Stimulated activated CD8-positive, alpha-beta memory T cell treated with anti-CD3 and anti-CD28 coated beads, Interleukin-12 subunit alpha, Interleukin-12 subunit beta, amount 100 ng/mL, for 1 hour (primary cell): Measurements from ENCODE around the gene DLGAP1.

Source experiments
- DNase-seq: peaks from one replicate; pipeline ENCODE4 v3.0.0-alpha.2; 2020; ENCODE audit warnings: low read depth

The DLGAP1 gene

DNA sequence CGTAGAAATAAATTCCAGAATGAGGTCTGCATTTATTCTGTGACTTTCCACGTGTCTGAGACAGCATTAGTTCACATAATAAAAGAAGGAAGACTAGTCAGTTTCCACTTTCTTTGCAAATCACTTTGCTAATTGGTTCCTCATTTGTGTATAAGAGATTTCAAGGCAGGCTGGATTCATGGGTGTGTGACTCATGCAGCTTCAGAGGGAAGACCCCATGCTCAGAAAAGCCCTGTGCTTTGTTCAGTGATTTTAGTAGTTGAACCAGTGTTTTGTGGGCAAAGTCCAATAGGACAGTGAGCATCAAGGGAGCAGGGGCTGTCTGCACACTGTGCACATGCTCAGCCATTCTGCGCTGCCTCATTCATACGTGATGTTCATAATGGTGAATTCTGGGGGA is 297.8 kb downstream of the DLGAP1 start:
- DNase-seq, result no peak

DNA sequence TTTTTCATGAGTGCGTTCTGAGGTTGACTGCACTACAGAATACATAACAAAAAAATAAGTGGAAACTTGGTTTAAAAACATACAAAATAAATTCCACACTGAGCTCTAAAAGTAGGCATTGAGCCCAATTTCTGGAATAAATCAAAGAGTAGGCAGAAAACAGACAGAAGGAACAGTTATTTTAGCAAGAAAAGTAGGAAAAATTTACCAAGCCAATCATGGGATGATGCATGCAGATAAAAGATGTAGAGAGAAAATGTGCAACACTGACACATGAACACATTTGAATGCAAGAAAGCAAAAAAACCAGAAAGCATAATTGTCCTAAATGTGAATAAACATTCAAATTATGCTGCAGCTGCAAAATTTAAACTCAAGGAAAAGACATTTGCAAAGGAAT is 308.3 kb downstream of the DLGAP1 start:
- no peak for DNase-seq

DNA sequence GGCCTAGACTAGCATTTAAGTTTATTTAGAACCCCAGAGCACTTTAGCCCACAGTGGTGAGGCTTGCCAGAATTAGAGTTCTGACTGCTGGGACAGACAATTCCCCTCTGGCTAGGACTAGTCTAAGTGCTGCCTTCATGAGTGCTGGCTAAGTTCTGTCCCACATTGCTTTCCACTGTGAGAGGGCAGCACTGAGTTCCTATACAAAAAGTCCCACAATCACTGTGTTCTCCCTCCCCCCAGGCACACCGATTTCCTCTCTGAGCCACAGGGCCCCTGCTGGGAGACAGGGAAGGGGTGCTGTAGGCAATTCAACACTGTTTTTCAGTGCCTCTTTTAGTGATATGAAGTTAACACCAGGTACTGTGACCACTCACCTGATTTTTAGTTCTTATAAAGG is 310.9 kb downstream of the DLGAP1 start:
- no peak for DNase-seq

- DNase-seq, result no peak
These were observed 311.5 kb downstream of the DLGAP1 start for GRCh38 chr18:4143585-4143984.

GRCh38 chr18:4142876-4143275 is 312.2 kb downstream of the DLGAP1 start:
- DNase-seq, result no peak

GRCh38 chr18:4134700-4135099 is 320.4 kb downstream of the DLGAP1 start:
- DNase-seq, result no peak

GRCh38 chr18:4130734-4131719 is 324.1 kb downstream of the DLGAP1 start:
- no peak for DNase-seq

DNA sequence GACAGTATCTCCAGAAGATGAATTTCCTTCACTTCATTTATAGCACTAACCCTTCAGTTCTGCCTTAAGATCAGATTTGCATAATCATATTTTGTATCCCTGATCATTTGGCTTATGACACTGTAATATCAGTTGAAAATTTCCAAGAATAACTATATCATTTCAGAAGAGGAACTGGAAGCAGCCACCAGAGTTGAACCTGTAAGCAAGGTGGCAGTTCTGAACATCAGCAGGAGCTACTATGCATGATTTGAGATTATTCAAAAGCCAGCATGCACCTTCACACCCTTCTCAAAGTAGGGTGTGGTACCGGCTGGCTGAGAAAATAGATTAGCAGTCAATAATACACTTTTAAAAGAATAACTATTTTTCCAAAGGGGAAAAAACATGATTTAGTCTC is 328.2 kb downstream of the DLGAP1 start:
- no peak for DNase-seq

GRCh38 chr18:4125627-4126230 is 329.4 kb downstream of the DLGAP1 start:
- DNase-seq, result no peak

GRCh38 chr18:4125224-4125623 is 329.9 kb downstream of the DLGAP1 start:
- DNase-seq, result no peak

DNA sequence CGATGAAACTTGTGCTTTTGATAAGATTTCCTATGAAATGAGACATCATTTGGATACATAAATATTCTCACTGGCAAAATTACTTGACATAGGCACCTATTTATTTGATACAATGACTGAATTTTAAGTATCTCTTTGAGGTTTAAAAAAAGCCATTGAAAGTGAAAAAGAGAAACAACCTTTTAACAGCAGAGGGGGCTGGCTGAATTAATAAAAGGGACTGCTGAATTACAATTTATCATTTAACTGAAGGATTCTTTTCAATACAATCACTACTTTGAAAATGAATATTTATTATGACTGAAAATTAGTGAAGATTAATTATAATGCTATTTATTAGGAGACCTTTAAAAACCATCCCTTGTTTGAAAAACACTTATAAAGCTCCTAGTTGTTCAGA is 335.3 kb downstream of the DLGAP1 start:
- no peak for DNase-seq

DNA sequence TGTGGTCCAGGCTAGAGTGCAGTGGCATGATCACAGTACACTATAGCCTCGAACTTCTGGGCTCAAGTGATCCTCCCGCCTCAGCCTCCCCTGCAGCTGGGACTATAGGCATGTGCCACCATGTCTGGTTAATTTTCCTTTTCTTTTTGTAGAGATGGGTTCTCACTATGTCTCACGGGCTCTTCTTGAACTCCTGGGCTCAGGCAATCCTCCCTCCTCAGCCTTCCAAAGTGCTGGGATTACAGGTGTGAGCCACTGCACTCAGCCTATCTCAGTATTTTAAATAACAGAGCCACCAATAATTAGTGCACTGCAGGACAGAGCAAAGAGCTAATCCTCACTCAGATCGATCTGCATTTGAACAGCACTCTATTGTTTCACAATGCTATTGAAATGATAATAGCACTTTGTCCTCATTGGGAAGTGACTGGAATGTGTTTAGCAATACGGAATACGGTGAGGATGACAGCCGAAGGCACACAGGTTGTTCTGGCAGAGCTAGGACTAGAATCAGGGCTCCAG is 335.9 kb downstream of the DLGAP1 start:
- DNase-seq, result no peak

DNA sequence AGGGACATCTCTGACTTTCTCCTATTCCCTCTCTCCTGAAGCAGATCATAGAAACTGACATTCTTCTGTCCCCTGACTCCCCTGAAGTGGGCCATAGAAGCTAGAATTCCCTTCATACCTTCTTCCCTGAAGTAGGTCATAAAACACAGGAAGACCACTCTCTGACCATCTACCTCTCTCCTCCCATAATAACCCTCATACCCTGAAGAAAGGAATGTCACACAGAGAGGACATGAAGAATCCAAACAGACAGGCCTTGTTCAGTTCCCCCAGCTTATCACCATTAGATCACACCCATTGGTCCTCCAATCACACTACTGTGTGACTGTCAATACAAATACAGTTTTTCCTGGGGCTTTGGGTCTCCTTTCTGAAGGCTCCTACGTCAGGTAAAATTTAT is 347.1 kb downstream of the DLGAP1 start:
- DNase-seq, result no peak

DNA sequence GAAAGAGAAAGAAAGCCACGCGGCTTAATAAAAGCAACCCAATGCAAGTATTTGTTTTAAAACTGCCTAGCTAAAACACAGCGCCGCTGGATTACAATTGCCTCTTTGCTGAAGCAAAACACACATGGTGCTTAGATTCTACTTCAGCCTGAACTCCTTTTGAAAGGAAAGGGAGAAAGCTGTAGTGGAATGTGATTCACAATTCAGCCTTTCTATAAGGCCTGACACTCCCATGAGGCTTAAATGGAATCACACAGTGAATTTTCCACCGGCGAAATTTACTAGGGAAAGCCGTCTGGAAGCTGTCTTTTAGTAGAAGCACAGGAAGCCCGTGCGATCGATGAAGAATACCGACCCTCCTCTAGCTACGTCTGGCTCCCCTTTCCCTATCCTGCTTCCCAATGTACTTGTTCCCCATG is 348.0 kb downstream of the DLGAP1 start:
- no peak for DNase-seq

GRCh38 chr18:4106407-4107033 is 348.6 kb downstream of the DLGAP1 start:
- DNase-seq, result peak; percentile 31

DNA sequence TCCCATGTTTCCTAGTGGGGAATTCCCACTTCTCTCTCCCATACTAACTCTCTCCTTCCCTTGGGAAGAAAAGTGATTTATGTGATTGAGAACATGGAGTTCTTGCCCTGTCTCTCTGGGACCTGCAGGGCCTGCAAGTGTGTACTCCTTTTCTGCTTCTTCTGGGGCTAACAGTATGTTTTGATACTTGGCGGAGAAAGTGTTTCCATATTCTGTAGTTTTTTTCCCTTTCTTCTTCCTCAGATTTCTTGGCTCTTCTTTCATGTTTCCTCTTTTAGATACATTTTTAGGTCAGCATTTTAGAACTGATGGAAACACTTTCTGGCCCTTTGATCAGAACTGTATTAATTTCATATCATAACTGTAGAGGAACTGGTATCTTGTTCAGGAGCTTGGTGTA is 352.2 kb downstream of the DLGAP1 start:
- no peak for DNase-seq

GRCh38 chr18:4101009-4101408 is 354.1 kb downstream of the DLGAP1 start:
- no peak for DNase-seq

DNA sequence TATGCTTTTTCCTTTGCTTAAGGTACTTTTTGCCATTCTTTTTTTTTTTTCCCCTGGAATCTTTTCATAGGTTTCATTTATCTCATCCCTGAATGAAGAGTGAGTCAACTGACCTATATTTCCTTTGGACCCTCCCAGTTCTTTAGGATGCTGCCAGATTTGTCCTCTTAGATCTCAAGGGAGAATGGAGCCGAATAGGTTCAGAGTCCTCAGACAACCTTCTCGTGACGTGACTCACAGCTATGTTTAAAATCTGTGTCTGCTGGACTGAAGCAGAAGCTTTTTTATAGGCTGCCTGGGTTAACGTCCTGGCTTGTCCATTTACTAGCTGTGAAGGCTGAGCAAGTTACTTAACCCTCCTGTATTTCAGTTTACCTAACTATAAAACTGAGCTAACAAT is 358.6 kb downstream of the DLGAP1 start:
- no peak for DNase-seq

- no peak for DNase-seq
These were observed 361.4 kb downstream of the DLGAP1 start for GRCh38 chr18:4093676-4094075.

- no peak for DNase-seq
These were observed 370.7 kb downstream of the DLGAP1 start for GRCh38 chr18:4084382-4084900.

DNA sequence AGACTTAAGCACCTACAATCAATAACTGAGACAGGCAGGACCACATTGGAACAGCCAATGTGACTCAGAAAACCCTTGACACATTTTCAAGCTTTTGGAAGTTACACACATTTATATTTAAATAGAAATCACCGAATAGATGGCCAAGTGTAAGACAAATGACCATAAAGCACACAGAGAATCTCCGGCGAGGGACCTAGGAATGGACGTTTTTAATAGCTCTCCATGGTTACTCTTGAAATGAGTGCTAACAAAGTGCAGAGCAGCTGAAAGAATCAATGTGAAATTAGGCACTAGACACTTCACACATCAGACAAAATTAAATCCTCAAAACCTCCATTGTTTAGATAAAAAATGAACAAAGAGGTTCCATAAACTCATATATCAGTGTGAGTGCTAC is 376.9 kb downstream of the DLGAP1 start:
- DNase-seq, result no peak

DNA sequence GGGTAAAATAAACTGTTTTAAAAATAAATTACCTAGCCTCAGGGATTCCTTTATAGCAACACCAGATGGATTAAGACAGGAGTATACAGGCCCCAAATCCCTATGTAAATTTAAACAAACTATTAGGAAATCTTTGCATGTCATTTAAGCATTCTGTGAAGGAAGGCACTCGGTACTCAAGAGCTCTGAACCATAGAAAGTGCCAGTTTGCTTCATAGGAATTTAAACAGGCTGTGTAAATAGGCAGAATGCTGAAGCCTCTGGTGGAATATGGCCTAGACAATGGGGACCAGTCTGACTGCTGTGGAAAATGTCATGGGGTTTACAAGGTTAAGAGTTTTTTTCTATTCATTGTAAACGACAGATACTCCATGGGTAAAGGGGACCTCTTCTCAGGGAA is 377.4 kb downstream of the DLGAP1 start:
- no peak for DNase-seq

- DNase-seq, result no peak
These were observed 377.9 kb downstream of the DLGAP1 start for GRCh38 chr18:4077204-4077603.
